Hematopoietic multipotent progenitor cell treated with erythropoietin and hydrocortisone succinate and interleukin-3 and kit ligand, for 17 days (in vitro differentiated cells): ENCODE results near the gene LAG3.
"Not testable (repeated sequence)": the region's sequence is repeated elsewhere in the genome, so short reads cannot be mapped to it uniquely, and the experiment has no call there.

ENCODE experiments used
- DNase-seq: peaks from one replicate; pipeline ENCODE4 v3.0.0-alpha.2; 2015; ENCODE audit warnings: low spot score

The LAG3 gene

DNA sequence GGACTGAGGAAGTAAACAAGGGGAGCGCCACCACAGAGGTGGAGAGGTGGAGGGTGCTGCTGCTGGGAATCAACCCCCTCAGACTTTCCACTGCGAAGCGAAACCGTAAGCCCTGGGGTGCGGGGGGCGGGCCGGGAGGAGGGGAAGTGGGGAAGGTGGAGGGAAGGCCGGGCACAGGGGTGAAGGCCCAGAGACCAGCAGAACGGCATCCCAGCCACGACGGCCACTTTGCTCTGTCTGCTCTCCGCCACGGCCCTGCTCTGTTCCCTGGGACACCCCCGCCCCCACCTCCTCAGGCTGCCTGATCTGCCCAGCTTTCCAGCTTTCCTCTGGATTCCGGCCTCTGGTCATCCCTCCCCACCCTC lies at the start of gene LAG3:
TSS of gene LAG3 (plus strand) at position 190 of the 365 bp plus-strand sequence. CDS start 333 bp downstream, outside the sequence.
- DNase-seq, result no peak

DNA sequence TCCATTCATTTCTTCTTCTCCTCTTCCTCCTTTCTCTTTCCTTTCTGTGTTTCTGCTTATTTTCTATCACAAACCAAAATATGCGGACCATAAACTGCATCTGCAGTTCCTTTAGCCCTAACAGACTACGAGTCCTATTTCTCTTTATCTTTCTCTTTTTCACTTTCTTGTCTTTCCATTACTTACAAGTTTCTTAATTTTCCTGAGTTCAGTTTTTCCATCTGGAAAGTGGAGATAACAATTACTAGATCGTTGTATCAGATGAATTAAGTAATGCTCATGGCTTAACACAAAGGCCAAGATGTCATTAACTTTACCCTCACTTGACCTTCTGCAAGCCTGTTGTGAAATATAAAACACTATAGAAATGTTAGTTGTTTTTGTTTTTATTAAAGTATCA lies 49.5 kb upstream of the LAG3 start:
- peak; percentile 31 for DNase-seq

DNA sequence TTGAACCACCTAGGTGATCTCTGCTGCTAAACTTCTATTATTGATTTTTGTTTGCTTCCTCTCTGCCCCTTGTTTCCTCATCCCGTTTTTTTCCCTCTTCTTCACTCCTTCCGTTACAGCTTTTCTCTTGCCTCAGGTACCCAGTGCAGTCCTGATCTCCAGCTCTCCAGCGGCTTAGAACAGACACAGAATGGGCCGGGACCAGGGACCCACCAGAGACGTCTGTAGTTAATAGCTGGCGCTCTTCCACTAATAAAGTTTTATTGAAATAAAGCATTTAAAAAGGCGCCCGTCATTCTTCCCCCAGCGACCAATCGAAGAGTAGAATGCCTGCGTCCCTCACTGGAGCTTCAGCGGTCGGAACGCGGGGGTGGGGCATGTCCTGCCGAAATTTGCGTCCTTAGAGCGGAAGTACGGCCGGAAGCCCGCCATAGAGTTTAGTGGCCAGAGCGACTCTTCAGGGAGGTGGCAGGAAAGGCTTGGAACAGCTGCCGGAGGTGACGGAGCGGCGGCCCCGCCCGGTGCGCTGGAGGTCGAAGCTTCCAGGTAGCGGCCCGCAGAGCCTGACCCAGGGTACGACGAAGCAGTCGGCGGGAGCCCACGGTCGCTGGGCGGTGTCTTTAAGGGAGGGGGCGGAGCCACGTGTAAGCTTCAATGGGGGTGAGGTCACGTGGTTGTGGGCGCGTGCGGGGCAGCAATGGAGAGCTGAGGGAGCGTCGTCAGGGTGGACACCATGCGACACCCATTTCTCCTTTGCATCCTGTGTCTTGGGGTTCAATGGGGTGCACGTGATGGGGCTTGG lies 48.5 kb upstream of the LAG3 start, which contains the start of gene COPS7A:
TSS of gene COPS7A (plus strand) at position 440 of the 802 bp plus-strand sequence. CDS start 611 bp downstream, outside the sequence.
- DNase-seq, result peak; percentile 95

DNA sequence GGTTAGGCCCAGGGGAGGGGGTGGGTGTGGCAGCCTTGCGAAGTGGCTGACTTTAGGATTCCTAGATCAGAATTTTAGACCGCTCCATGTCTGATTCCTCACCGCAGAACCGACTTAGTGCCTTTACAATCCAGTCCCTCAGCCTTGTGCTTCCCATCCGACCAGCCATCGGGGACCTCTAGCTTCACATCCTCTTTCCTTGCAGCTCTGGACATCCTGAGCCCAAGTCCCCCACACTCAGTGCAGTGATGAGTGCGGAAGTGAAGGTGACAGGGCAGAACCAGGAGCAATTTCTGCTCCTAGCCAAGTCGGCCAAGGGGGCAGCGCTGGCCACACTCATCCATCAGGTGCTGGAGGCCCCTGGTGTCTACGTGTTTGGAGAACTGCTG lies 47.9 kb upstream of the LAG3 start:
- DNase-seq, result no peak

DNA sequence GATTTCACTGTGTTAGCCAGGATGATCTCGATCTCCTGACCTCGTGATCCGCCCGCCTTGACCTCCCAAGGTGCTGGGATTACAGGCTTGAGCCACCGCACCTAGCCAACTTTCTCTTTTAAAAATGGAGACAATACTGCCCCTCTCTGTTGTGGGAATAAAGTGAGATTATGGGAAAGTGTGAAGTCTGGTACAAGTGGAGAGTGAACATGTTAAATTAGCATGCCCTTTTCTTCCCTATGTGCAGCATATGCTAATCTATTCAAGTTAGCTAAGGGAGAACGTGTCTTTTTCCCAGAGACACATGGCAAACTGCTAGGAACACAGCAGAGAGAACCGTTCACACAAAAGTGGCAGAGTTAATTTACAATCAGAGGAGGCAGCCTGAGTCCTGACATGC lies 47.0 kb upstream of the LAG3 start:
- no peak for DNase-seq

DNA sequence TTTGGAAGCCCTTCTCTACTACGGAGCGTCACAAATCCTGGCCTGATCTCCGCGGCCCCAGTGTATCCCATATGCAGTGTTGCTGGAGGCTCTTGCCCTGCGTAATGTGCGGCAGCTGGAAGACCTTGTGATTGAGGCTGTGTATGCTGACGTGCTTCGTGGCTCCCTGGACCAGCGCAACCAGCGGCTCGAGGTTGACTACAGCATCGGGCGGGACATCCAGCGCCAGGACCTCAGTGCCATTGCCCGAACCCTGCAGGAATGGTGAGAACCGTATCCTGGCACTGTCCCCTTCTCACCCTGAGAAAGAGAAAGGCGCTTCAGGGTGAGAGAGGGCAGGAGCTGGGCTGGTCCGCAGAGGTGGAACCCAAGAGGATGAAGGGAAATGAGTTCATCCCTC lies 43.1 kb upstream of the LAG3 start:
- DNase-seq, result no peak

DNA sequence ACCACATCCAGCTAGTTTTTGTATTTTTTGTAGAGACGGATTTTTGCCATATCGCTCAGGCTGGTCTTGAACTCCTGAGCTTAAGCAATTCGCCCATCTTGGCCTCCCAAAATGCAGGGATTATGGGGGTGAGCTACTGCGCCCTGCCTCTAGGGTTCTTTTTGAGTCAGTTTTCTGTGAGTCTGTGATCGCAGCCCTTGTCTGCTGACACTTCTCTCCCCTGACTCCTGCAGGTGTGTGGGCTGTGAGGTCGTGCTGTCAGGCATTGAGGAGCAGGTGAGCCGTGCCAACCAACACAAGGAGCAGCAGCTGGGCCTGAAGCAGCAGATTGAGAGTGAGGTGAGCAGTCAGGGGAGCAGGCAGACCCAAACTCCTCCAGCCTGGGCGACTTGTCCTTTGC lies 42.2 kb upstream of the LAG3 start:
- DNase-seq, result no peak

DNA sequence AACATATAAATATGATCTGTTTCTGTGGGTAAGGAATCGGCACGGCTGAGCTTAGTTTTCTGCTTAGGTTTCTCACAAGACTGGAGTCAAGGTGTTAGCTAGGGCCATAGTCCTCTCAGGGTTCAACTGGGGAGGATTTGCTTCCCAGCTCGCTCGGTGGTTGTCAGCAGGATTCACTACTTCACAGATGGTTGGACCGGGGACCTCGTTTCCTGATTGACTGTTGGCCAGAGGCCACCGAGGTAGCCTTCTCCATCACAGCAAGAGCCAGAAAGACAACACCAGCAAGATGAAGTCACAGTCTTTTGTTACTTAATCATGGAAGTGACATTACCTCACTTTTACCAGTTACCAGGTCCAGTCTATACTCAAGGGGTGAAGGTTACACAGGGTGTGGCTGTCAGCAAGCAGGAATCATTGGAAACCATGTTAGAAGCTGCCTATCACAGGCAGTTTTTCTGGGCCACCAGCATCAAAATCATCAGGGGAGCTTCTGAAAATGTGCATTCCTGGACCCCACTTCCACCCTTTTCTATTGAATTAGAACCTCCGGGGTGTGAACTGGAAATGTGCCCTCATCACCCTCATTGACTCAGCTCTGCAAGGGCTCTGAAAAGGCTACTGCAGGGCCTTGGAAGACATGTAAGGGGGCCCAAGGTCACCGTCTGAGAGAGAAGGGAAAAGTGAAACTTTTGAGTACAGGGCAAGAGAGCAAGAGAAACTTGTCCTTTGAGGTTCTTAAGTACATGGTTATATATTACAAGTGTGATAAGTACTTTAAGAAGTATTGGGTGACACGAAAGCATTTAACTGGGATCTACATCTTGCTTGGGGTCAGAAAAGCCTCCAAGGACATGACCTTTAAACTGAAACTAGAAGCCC lies 37.6 kb upstream of the LAG3 start:
- no peak for DNase-seq

DNA sequence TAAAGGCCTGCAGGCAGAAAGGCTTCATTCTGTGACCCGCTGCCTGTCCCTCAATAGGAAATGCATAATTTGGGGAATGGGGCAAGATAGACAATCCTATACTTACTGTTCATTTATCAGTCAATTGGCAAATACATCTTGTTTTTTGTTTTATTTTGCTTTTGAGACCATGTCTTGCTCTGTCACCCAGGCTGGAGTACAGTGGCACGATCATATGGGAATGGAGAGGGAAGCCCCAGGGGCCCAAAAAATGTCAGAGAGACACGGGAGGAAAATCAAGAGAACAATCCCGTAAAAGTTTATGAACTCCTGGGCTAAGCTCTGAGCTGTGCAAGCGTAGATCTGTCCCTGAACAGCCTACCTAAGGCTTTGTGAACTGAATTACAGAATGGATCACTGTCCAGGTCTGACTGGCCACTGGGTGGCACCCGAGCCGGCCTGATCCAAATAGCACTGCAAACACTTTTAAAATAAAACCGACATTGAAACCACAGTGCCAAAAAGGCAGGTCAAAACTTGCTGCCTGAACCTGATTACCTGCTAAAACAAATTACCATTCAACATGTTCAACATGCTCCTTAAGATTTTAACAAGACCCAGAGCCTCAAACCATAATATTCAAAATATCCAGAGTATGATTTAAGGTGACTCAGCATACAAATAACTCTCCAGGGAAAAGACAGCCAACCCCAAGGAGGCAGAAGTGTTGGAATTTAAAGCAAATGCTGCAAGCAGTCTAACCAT lies 36.7 kb upstream of the LAG3 start:
- peak; percentile 69 for DNase-seq

DNA sequence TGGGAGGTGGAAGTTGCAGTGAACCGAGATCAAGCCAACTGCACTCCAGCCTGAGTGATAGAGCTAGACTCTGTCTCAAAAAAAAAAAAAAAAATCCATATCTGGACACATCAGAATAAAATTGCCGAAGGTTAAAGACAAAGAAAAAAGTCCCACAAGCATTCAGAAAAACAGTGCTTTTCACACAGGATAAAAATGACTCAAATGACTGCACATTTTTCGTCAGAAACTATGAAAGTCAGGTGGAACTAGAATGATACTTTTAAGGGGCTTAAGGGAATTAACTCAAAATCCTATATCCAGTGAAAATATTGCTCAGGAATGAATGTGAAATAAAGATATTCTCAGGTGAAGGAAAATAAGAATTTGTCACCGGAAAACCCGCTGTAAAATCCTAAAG lies 35.6 kb upstream of the LAG3 start:
- no peak for DNase-seq

DNA sequence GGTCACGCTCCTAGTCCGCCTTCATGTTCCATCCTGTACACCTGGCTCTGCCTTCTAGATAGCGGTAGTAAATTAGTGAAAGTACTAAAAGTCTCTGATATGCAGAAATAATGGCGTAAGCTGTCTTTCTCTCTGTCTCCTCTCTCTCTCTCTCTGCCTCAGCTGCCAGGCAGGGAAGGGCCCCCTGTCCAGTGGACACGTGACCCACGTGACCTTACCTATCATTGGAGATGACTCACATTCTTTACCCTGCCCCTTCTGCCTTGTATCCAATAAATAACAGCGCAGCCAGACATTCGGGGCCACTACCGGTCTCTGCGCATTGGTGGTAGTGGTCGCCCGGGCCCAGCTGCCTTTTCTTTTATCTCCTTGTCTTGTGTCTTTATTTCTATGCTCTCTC lies 30.2 kb upstream of the LAG3 start:
- not testable (repeated sequence) for DNase-seq

DNA sequence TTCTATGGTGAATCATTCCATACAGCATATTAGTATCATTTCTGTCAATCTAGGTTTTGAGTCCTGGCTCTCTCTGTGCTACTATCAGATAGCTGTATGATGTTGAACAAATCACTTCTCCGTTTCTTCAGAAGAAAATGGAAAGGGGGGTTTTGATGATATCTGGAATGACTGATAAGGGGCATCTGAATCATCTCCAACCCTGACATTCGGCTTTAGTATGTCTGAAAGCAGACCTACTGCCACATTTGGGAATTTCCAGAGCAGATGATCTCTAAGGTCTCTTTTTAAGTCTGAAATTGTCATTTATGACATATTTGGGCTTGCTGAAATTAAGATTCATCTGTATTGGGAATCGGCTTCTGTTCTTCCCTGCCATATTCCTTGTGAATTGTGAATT lies 29.5 kb upstream of the LAG3 start:
- DNase-seq, result no peak

DNA sequence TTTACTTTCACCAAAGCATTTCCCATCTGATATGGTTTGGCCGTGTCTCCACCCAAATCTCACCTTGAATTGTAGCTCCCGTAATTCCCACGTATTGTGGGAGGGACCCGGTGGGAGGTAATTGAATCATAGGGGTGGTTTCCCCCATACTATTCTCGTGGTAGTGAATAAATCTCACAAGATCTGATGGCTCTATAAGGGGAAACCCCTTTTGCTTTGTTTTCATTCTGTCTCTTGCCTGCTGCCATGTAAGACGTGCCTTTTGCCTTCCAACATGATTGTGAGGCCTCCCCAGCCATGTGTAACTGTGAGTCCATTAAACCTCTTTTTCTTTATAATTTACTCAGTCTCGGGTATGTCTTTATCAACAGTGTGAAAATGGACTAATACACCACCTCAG lies 29.0 kb upstream of the LAG3 start:
- DNase-seq, result not testable (repeated sequence)

DNA sequence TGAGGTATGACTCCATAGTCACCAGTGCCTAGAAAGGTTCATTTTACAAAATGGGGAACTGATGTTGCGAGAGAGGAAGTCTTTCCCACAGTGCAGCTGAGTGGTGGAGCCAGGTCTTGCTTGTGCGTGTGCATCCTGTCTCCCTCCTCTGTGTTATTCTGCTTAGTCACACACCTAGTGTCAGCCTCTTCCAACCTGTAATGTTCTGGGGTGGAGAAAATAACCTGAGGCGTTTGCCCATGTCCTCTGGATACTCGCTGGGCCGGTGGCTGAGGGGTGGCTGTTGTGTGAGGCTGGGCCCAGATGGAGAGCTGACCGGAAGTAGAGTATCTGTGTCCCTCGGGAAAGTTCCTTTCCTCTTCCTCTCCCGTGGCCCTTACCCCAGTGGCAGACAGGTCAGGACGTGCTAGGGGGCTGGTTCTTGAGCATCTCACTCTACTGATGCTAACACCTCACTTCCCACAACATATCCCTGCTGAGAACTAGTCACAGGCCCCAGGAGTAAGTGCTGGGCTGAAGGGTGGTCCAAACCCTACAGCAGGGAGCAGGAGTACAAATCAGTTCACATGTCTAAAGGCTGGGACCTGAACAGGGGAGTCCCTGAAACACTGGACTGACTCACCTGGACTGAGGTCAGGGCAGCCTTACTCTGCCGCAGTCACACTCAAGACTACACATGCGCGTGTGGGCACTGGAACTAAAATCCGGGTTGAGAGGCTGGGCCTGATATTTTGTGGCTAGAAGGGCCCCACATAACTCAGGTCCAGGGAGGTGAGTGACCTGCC lies 26.4 kb upstream of the LAG3 start:
- no peak for DNase-seq

DNA sequence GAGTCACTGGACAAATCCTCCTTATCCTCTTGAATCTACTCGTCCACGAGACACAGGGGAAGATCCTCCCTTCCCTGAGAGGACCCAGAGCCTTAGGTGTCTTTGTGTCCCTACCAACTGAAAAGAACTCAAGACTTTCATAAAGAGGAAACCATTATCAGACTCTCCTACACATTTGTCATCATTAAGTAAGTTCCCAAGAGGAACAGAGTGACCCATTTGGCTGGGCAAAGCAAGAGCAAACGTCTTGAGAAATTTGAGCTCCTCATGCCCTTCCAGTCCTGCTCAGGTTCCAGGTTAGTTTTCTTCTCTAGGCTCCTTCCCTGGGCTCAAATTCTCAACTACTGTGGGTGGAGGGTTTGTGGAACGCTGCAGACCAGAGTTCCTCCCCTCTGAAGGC lies 25.1 kb upstream of the LAG3 start:
- DNase-seq, result no peak

DNA sequence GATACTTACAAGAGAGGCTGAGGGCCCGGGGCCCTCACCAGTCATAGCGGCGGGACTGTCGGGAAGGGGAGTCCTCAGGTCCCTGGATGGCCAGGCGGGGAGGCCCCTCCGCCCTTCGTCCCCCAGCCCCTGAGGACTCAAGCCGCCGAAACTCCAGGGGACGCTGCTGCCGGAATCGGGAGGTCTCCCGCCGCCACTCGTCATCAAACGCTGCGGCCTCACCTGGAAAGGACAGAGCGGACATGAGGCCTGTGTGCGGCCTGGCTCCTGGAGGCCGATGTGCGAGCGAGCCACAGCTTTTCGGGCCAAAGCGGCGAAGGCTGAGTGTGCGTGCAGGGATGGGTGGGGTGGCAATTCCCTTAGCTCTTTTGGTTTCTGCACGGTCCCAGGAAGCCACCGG lies 23.6 kb upstream of the LAG3 start:
- no peak for DNase-seq

DNA sequence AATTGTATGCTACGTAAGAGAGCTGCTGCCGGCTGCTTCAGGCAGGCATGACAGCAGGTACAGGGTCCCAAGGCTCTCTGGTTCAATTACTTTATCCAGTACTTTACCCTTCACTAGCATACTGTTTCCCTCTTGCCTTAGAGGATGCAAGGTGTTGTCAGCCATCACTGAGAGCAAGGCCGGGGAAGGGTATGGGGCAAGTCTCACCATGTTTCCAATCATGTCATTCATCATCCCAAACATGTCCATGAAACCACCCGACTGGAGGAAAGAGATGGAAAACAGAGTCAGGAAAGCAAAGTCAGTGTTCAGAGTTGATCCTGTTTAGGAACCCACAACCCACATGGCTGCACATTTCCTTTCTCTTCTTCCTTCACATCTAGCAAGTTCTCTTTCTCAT lies 21.8 kb upstream of the LAG3 start:
- no peak for DNase-seq

DNA sequence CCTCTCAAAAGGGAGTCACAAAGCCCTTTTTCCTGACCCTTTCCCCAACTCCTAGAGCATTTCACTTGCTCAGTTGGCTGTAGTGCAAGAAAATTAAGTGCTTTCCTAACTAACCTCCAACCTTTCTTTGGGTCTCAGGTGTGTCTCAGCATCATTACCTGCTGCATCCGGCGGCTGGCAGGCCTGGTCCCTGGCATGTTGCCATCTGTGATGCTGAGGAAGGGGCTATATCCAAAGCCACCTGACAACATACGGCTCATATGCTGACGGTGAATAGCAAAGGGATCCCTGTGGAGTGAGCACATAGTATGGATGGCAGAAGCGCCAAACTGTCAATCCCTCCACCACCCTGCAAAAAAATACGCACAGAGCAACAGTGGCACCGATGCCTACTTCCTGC lies 20.6 kb upstream of the LAG3 start:
- no peak for DNase-seq

DNA sequence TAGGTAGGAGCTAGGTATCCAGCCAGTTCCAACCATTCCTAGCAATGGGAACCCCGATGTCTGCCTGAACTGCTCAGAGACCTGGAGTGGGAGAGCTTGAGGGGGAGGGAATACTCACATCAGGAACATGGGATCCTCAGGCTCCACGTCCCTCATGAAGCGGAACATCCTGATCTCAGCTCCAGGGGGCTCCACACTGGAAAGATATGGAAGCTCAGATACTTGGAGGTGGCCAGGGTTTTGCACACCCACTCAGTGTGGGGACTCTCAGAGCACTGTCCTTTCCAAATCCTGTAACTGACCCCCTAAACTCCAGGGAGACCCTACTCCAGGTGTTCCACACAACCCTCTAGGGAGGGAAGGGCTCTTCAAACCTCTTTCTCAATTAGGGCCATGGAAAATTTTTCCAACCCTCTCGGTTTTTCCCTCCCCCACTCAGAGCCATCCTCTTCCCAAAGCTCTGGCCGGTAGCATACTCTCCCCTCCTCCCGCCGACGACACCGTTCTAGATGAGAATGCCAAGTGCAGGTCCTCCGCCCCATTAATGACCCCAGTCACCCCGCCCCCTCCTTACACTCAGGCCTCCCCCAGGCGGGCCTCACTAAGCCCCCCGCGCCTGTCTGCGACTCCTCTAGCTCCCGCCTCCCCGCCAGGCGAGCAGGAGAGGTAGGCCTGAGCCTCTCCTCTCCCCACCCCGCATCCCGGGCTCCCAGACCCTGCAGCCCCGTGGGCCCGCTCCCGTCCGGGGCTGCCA lies 20.0 kb upstream of the LAG3 start:
- peak; percentile 25 for DNase-seq

DNA sequence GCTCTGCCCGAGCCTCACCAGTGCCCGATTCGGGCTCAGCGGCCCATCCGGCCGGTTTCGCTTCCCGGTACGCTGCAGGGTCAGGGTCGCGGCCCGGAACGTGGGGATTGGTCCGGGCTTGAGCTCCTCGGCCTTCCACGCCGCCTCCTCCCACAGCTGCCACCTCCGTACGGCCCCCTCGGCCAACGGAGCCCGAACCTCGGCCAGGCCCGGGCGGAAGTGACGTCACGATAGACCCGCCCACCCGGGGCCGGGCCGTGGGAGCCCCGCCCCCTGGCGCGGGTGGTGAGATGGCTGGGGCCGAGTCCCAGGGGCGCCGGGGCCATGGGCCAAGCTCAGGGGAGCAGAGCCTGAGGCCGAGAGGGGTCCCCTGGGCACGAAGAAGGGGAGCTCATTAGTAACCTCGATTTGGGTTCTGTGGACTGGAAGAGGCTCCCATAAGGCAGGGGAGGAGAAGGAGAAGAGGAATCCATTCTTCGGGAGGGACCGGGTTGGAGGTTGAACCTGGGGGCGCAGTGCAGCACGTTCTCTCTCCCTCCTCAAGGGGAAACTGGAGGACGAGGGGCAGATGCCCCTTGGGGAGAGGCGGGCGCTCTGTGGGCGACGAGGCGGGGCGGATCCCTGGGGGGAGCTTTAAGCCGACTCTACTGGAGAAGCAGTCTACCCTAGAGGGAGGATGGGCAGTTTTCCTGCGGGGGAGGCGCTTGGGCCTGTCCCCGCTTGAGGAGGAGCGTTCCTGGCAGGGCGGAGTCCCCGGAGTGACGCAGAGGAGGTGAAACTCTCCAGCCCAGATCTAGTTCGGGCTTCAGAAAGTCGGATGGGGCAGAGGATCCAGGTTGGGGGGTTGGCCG lies 19.2 kb upstream of the LAG3 start, which contains the start of gene MLF2:
TSS of gene MLF2 (minus strand) at position 221 of the 851 bp plus-strand sequence. CDS start 807 bp downstream, outside the sequence.
- peak; percentile 99 for DNase-seq
